Activated CD4-positive, alpha-beta T cell treated with anti-CD3 and anti-CD28 coated beads for 36 hours (primary cell): ENCODE data around the gene VPS33A. TPM values are rescaled to one million over a fixed set of nuclear protein-coding genes. Genes with fewer than 3 reads are reported as not detected.

Source experiments
- ATAC-seq: fragments of 200-7000 bp; cut with Tn5 transposase; one replicate; pipeline ENCODE4 v1.10.0; 2021; ENCODE audit warnings: mild to moderate bottlenecking, moderate library complexity
- CTCF ChIA-PET: fragments of 350-600 bp; sonication (Branson Sonifier 250); formaldehyde crosslinking; loops from one replicate; lab custom pipeline; 2021; ENCODE audit warnings: antibody characterized with exemption; lab: Charles Lee
- POLR2A ChIA-PET: fragments of 350-600 bp; sonication (Branson Sonifier 250); formaldehyde crosslinking; loops from one replicate; lab custom pipeline; 2021; ENCODE audit warnings: antibody characterized with exemption, inconsistent platforms; lab: Charles Lee
- DNase-seq: peaks from one replicate; pipeline ENCODE4 v3.0.0-alpha.2; 2020
- H3K27ac Mint-ChIP-seq: one replicate; pipeline ENCODE4 v1.8.0; 2021; ENCODE audit warnings: mixed read lengths
- H3K27me3 Mint-ChIP-seq: one replicate; pipeline ENCODE4 v1.8.0; 2021; ENCODE audit warnings: mixed read lengths
- H3K36me3 Mint-ChIP-seq: one replicate; pipeline ENCODE4 v1.8.0; 2021; ENCODE audit warnings: low read depth, mixed read lengths
- H3K4me1 Mint-ChIP-seq: one replicate; pipeline ENCODE4 v1.8.0; 2021; ENCODE audit warnings: mixed read lengths
- H3K4me3 Mint-ChIP-seq: one replicate; pipeline ENCODE4 v1.8.0; 2021; ENCODE audit warnings: mild to moderate bottlenecking, moderate library complexity, mixed read lengths
- H3K9me3 Mint-ChIP-seq: one replicate; pipeline ENCODE4 v1.8.0; 2021; ENCODE audit warnings: low read depth, mixed read lengths
- intact Hi-C, 2 experiments: fragments of 100-400 bp; cut with DNase I in 1 of 2; cut with micrococcal nuclease in 1 of 2; formaldehyde crosslinking; loops; one replicate each; pipeline versions ENCODE4 v1.14.2 to v1.15.1; 2022 to 2024; cut with DNase I, micrococcal nuclease
- total RNA-seq, 2 experiments: library from RNA; stranded (reverse); gene quantifications; one replicate each; pipeline ENCODE4 v1.2.3, GENCODE V29; 2021

Gene VPS33A
- total RNA-seq, 2 experiments from 2014 or later: 24.8 to 26.4 TPM

GRCh38 chr12:122226366-122227125 is 39.7 kb downstream of the VPS33A start:
- CTCF ChIA-PET: interaction anchor here (0.6 to 1.4 kb wide), 9 partner anchors 10 to 1790 kb away, joined by 3 to 5 read pairs (median 3); partner anchors contain the start of gene IL31
- H3K4me1 Mint-ChIP-seq: peaks cover 26% of the 10 kb centered on the region
- ATAC-seq (no peak), DNase-seq (no peak)
- H3K27ac Mint-ChIP-seq: peak overlapping the region; percentile 25
- POLR2A ChIA-PET: interaction anchor here (0.6 to 1.2 kb wide), 5 partner anchors 18 to 987 kb away, joined by 3 to 7 read pairs (median 3); partner anchors contain the start of gene B3GNT4
- H3K27me3 Mint-ChIP-seq: no peaks in the 10 kb centered on the region
- intact Hi-C loops: loop anchor here (1.0 to 5.0 kb wide), 16 partner anchors 18 to 1099 kb away; partner anchors contain the start of genes KNTC1 (in 2 of the 2), VPS33A (in 2 of the 2), ABCB9 (in 1 of the 2) and B3GNT4 (in 1 of the 2)
- H3K9me3 Mint-ChIP-seq: no peaks in the 10 kb centered on the region
- H3K36me3 Mint-ChIP-seq: peaks cover 26% of the 10 kb centered on the region
- peak overlapping the region; percentile 92 for H3K4me3 Mint-ChIP-seq

DNA sequence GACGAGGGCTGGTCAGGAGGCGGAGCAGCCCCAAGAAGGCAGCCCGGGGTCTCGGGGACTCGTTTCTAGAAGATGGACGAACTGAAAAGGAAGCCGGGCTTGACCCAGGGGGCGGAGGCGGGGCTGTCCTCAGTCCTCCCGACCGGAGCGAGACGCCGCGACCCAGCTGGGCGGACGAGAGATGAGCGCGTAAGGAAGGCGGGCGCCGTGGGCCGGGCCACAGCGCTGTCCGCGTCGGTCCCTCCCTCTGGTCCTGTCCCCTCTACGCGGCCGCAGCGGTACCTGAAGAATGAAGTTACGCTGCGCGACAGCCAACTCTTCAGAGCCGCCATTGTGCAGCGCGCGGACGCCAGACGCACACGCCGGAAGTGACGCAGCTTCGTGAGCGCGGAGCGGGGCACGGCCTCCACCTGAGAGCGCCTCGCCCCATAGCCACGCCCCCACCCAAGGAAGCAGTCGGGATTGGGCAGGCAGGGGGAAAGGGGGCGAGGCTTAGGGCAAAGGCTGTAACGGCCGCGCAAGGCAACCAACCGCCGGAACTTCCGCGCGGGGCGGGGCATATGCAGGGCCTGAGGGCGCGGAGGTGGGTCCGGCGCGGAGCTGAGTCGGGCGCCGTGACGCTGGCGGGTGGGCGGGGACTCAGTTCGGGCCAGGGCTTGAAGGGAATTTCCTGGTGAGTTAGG is 40.5 kb downstream of the VPS33A start, which contains the start of gene DIABLO:
Gene DIABLO, minus strand, starts transcription at position 370 of the 683 bp plus-strand sequence. Its CDS starts 38 bp downstream, at position 332.
- ATAC-seq (peak; percentile 98), DNase-seq (peak; percentile 100)
- ChIA-PET CTCF (interaction anchor here (0.5 to 1.4 kb wide), 12 partner anchors 9 to 1789 kb away, joined by 3 to 4 read pairs (median 3); partner anchors contain the start of gene IL31), POLR2A (interaction anchor here (0.6 to 1.2 kb wide), 7 partner anchors 19 to 1781 kb away, joined by 3 to 7 read pairs (median 4); partner anchors contain the start of genes B3GNT4, KNTC1 and RSRC2)
- Mint-ChIP-seq H3K27ac (peak within 1 kb of the TSS; percentile 93), H3K27me3 (no peaks in the 10 kb centered on the region), H3K9me3 (no peaks in the 10 kb centered on the region), H3K36me3 (peaks cover 25% of the 10 kb centered on the region), H3K4me1 (peaks cover 30% of the 10 kb centered on the region), H3K4me3 (peak within 1 kb of the TSS; percentile 92)
- intact Hi-C loops: loop anchor here (1.0 to 5.0 kb wide), 16 partner anchors 19 to 1099 kb away; partner anchors contain the start of genes KNTC1 (in 2 of the 2), VPS33A (in 2 of the 2), ABCB9 (in 1 of the 2) and B3GNT4 (in 1 of the 2)

- no peak for ATAC-seq
- no peak for DNase-seq
- Mint-ChIP-seq H3K4me3 (no peak overlapping the region), H3K36me3 (peaks cover 41% of the 10 kb centered on the region), H3K27me3 (no peaks in the 10 kb centered on the region), H3K9me3 (no peaks in the 10 kb centered on the region), H3K27ac (no peak overlapping the region), H3K4me1 (peaks cover 4% of the 10 kb centered on the region)
- intact Hi-C loops: no loop called here
- CTCF ChIA-PET: interaction anchor here (0.8 to 1.8 kb wide), 2 partner anchors 10 to 19 kb away, joined by 3 to 4 read pairs; partner anchors contain the start of gene DIABLO
- POLR2A ChIA-PET: no interaction called here
These were observed 49.8 kb downstream of the VPS33A start for GRCh38 chr12:122216445-122216844.

GRCh38 chr12:122215771-122216170 is 50.5 kb downstream of the VPS33A start:
- H3K27ac Mint-ChIP-seq: no peak overlapping the region
- peaks cover 42% of the 10 kb centered on the region for H3K36me3 Mint-ChIP-seq

GRCh38 chr12:122208073-122208820 is 58.0 kb downstream of the VPS33A start:
- ATAC-seq: no peak

More at GRCh38 chr12:122215771-122216170, 50.5 kb downstream of the VPS33A start:
- ChIA-PET POLR2A (no interaction called here), CTCF (interaction anchor here (0.7 to 1.8 kb wide), 3 partner anchors 10 to 396 kb away, joined by 3 to 4 read pairs (median 4); partner anchors contain the start of gene DIABLO)
- no peaks in the 10 kb centered on the region for H3K27me3 Mint-ChIP-seq
- peaks cover 1% of the 10 kb centered on the region for H3K4me1 Mint-ChIP-seq
- H3K4me3 Mint-ChIP-seq: no peak overlapping the region
- no peak for DNase-seq
- intact Hi-C loops: no loop called here
- no peak for ATAC-seq
- no peaks in the 10 kb centered on the region for H3K9me3 Mint-ChIP-seq

DNA sequence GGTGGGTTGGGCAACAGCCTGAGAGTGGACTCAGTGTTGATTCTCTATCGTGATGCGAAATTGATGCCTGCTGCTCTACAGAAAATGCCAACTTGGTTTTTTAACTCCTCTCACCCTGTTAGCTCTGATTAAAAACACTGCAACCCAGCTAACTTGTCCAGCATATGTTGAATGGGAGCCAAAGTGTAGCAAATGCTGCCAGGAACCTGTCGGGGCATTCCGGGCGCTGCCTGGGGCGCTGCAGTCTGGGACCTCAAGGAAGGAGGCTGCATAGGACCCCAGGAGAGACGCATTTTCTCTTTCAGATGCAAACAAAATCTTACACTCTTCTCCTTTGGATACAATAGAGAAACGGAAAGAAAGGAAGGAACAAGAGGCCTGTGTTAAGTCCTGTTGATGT is 58.9 kb downstream of the VPS33A start:
- ChIA-PET CTCF (no interaction called here), POLR2A (no interaction called here)
- ATAC-seq (no peak), DNase-seq (no peak)
- H3K9me3 Mint-ChIP-seq: no peaks in the 10 kb centered on the region
- H3K27me3 Mint-ChIP-seq: peaks cover 14% of the 10 kb centered on the region
- peaks cover 11% of the 10 kb centered on the region for H3K4me1 Mint-ChIP-seq
- H3K27ac Mint-ChIP-seq: no peak overlapping the region
- no peak overlapping the region for H3K4me3 Mint-ChIP-seq
- peaks cover 29% of the 10 kb centered on the region for H3K36me3 Mint-ChIP-seq
- intact Hi-C loops: no loop called here

More at GRCh38 chr12:122208073-122208820, 58.0 kb downstream of the VPS33A start:
- intact Hi-C loops: no loop called here
- H3K4me3 Mint-ChIP-seq: no peak overlapping the region
- H3K27me3 Mint-ChIP-seq: peaks cover 7% of the 10 kb centered on the region
- no peaks in the 10 kb centered on the region for H3K9me3 Mint-ChIP-seq
- H3K4me1 Mint-ChIP-seq: peaks cover 4% of the 10 kb centered on the region
- no peak overlapping the region for H3K27ac Mint-ChIP-seq
- H3K36me3 Mint-ChIP-seq: peaks cover 29% of the 10 kb centered on the region
- POLR2A ChIA-PET: no interaction called here
- DNase-seq: no peak
- CTCF ChIA-PET: no interaction called here

- Mint-ChIP-seq H3K4me3 (no peak overlapping the region), H3K9me3 (no peaks in the 10 kb centered on the region), H3K36me3 (peaks cover 25% of the 10 kb centered on the region), H3K27ac (no peak overlapping the region), H3K27me3 (peaks cover 15% of the 10 kb centered on the region), H3K4me1 (peaks cover 12% of the 10 kb centered on the region)
- ATAC-seq (no peak), DNase-seq (no peak)
- intact Hi-C loops: no loop called here
- ChIA-PET CTCF (no interaction called here), POLR2A (no interaction called here)
These were observed 59.3 kb downstream of the VPS33A start for GRCh38 chr12:122206976-122207375.

DNA sequence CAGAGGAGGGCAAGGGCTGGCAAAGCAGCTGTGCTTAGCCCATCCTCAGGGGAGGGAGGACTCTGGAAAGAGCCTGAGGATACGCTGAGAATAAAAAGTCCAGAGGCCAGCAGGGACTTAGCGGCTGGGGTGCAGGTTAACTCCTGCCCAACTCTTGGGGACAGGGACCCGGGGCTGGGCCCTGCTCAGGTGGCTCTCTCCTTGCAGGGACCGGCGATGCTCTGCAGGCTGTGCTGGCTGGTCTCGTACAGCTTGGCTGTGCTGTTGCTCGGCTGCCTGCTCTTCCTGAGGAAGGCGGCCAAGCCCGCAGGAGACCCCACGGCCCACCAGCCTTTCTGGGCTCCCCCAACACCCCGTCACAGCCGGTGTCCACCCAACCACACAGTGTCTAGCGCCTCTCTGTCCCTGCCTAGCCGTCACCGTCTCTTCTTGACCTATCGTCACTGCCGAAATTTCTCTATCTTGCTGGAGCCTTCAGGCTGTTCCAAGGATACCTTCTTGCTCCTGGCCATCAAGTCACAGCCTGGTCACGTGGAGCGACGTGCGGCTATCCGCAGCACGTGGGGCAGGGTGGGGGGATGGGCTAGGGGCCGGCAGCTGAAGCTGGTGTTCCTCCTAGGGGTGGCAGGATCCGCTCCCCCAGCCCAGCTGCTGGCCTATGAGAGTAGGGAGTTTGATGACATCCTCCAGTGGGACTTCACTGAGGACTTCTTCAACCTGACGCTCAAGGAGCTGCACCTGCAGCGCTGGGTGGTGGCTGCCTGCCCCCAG is 60.0 kb downstream of the VPS33A start:
- Mint-ChIP-seq H3K27me3 (peaks cover 15% of the 10 kb centered on the region), H3K27ac (no peak overlapping the region), H3K4me1 (peaks cover 12% of the 10 kb centered on the region), H3K4me3 (no peak overlapping the region), H3K36me3 (peaks cover 20% of the 10 kb centered on the region), H3K9me3 (no peaks in the 10 kb centered on the region)
- CTCF ChIA-PET: interaction anchor here (0.5 to 0.7 kb wide), 3 partner anchors 9 to 254 kb away, joined by 3 read pairs; no protein-coding TSS in a partner anchor
- ATAC-seq: no peak
- intact Hi-C loops: no loop called here
- no peak for DNase-seq
- POLR2A ChIA-PET: no interaction called here

DNA sequence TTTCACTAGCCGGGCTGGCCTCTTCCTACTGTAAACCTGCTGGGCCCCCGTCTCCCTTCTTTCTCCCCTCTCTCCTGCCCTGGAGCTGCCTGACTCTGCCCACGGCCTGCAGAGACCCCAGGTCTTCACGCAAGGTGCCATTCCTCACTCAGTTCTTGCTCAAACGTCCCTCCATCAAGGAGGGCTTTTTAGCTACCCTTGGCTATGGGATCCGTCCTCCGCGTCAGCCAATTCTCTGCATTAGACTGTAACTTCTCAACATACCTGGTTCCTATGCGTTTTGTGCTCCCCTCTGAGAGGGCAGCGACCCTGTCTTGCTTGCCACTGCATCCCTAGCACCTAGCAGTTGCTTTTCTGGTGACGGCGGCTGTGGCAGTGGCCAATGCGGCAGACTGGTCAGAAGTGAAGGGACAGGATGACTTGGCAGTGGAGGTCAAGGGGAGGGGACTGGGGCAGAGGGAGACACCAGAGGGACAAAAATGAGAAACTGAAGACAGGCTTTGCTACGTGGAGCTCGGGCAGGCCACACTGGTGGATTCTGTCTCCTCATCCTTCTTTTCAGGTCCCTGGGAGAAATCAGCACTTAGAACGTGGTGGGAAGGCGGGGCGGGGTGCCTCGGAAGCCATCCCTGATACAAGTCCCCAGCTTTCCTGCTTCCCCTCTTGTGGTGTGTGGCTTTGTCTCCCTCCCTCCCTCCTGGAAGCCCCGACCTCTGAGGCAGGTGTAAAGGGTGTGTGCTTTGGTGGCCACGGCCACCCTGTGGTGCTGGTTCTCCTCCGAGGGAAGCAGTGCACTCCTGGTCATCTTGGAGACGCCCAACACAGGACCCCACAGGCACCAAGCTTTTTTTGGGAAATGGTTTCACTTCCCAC is 61.0 kb downstream of the VPS33A start:
- no peak for ATAC-seq
- POLR2A ChIA-PET: no interaction called here

More for the DNA sequence above, 61.0 kb downstream of the VPS33A start:
- CTCF ChIA-PET: interaction anchor here (0.6 to 1.0 kb wide), 6 partner anchors 15 to 253 kb away, joined by 3 read pairs; partner anchors contain the start of gene DIABLO
- Mint-ChIP-seq H3K36me3 (peaks cover 17% of the 10 kb centered on the region), H3K27ac (no peak overlapping the region), H3K4me3 (peak overlapping the region; percentile 46), H3K4me1 (peaks cover 12% of the 10 kb centered on the region), H3K9me3 (no peaks in the 10 kb centered on the region), H3K27me3 (peaks cover 15% of the 10 kb centered on the region)
- no peak for DNase-seq
- intact Hi-C loops: no loop called here
